Endodermal cell (in vitro differentiated cells): Measurements from ENCODE around the gene NINJ1. TPM values are rescaled to one million over a fixed set of nuclear protein-coding genes. Genes with fewer than 3 reads are reported as not detected.

Source experiments
- DNase-seq: peaks from one replicate; pipeline ENCODE4 v3.0.0-alpha.2; 2017
- H3K27ac ChIP-seq: 2 replicates; pipeline ENCODE4 v1.5.1; 2013; ENCODE audit warnings: mild to moderate bottlenecking, low read depth, low read length, moderate library complexity
- H3K27me3 ChIP-seq: 2 replicates; pipeline ENCODE4 v1.6.1; 2013; ENCODE audit warnings: mild to moderate bottlenecking, low read length, moderate library complexity; ENCODE audit not compliant: insufficient read depth, control insufficient read depth, poor library complexity, severe bottlenecking
- H3K36me3 ChIP-seq: 2 replicates; pipeline ENCODE4 v1.7.0; 2013; ENCODE audit warnings: mild to moderate bottlenecking, low read length, moderate library complexity; ENCODE audit not compliant: control insufficient read depth, insufficient read depth
- H3K4me1 ChIP-seq: one replicate; pipeline ENCODE4 v1.7.0; 2013; ENCODE audit warnings: low read length; ENCODE audit not compliant: control insufficient read depth, insufficient read depth
- H3K4me3 ChIP-seq: 2 replicates; pipeline ENCODE4 v1.5.1; 2013; ENCODE audit warnings: mild to moderate bottlenecking, low read length, moderate library complexity
- H3K9ac ChIP-seq: 2 replicates; pipeline ENCODE4 v1.6.1; 2013; ENCODE audit warnings: mild to moderate bottlenecking, low read length, moderate library complexity; ENCODE audit not compliant: poor library complexity, severe bottlenecking; ENCODE audit errors: extremely low read depth
- H3K9me3 ChIP-seq: 2 replicates; pipeline ENCODE4 v1.6.1; 2013; ENCODE audit warnings: mild to moderate bottlenecking, low read length, moderate library complexity; ENCODE audit not compliant: control insufficient read depth
- H3K27ac Mint-ChIP-seq: 2 replicates; pipeline ENCODE4 v1.8.0; 2020; ENCODE audit warnings: mixed read lengths
- H3K27me3 Mint-ChIP-seq: 2 replicates; pipeline ENCODE4 v1.8.0; 2021; ENCODE audit warnings: mild to moderate bottlenecking, mixed read lengths; ENCODE audit not compliant: insufficient read depth
- H3K36me3 Mint-ChIP-seq: 2 replicates; pipeline ENCODE4 v1.8.0; 2020; ENCODE audit warnings: low read depth, mixed read lengths
- H3K4me1 Mint-ChIP-seq: 2 replicates; pipeline ENCODE4 v1.8.0; 2020; ENCODE audit warnings: mixed read lengths
- H3K4me3 Mint-ChIP-seq: 2 replicates; pipeline ENCODE4 v1.8.0; 2020; ENCODE audit warnings: mild to moderate bottlenecking, moderate library complexity, mixed read lengths
- H3K9me3 Mint-ChIP-seq: 2 replicates; pipeline ENCODE4 v1.8.0; 2020; ENCODE audit warnings: mild to moderate bottlenecking, mixed read lengths
- CTCF ChIP-seq: fragments of 200-600 bp; sonication (generic); conservative IDR thresholded peaks from 2 replicates; pipeline ENCODE4 v1.5.0; 2021; ENCODE audit warnings: antibody characterized with exemption, mild to moderate bottlenecking
- WGBS, 2 experiments: methylation state at CpG; one replicate each; pipeline versions ENCODE4 v1.1.5 to v1.1.7; 2013; ENCODE audit warnings: missing lambda C conversion rate in 2 of 2, mixed read lengths in 1 of 2; ENCODE audit not compliant: insufficient coverage in 1 of 2, insufficient read length in 1 of 2; 5-methylcytosine and 5-hydroxymethylcytosine counted together
- total RNA-seq, 2 donors: library from RNA; stranded (reverse); fragmentation: NEBNext Ultra II Directional in 1 of 2; extraction: Animal tissue kit (Norgen Biotek cat#: 25700) in 1 of 2; gene quantifications; 2 replicates in 1 of 2; 3 replicates in 1 of 2; pipeline ENCODE4 v1.2.1, GENCODE V29; 2021

Gene NINJ1
- total RNA-seq, 2 donors from 2014 or later = 24.2 to 32.0 TPM

GRCh38 chr9:93155716-93156474, 21.8 kb upstream of the NINJ1 start:
- H3K4me3 ChIP-seq = no peak overlapping the region
- Mint-ChIP-seq H3K9me3 (no peaks in the 10 kb centered on the region), H3K36me3 (no peaks in the 10 kb centered on the region), H3K4me1 (peaks cover 6% of the 10 kb centered on the region), H3K27me3 (no peaks in the 10 kb centered on the region), H3K27ac (no peak overlapping the region), H3K4me3 (no peak overlapping the region)
- no peaks in the 10 kb centered on the region for H3K4me1 ChIP-seq
- DNase-seq = no peak
- TF ChIP-seq CTCF = no peak
- H3K27me3 ChIP-seq = no peaks in the 10 kb centered on the region
- no peaks in the 10 kb centered on the region for H3K36me3 ChIP-seq
- 90 to 95% methylated on average over 16 of the region's 16 CpGs for WGBS, 2 experiments
- H3K9me3 ChIP-seq = no peaks in the 10 kb centered on the region
- H3K27ac ChIP-seq = no peak overlapping the region
- H3K9ac ChIP-seq = no peak overlapping the region

DNA sequence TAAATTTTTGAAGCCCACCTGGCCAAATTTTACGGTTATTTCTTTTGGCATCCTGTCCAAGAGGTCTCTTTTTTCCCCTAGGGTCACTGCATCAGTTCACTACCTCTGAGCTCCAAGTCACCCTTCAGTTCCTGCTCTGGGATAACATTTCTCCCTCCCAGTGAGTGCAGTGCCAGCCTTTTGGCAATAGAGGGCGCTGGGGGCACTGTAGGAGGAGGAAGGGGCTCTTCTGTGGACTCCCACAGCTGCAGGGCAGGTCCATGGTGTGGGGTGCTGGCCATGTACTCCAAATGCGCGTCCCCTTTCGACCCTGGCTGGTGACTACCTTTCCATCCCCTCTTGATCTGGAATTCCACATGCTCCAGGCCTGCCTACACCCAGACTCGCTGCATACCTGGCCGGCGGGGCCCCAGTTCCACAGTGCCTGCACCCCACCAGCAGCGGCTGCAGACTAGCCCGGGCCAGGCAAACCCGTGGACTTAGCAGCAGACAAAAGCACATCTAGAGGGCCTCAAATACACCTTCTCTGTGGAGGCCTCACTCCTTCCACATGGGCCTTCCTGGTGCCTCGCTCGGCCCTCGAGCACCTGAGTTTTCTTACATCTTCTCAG, 20.3 kb upstream of the NINJ1 start:
- Histone ChIP-seq H3K9me3 (no peaks in the 10 kb centered on the region), H3K27ac (no peak overlapping the region), H3K27me3 (no peaks in the 10 kb centered on the region), H3K4me3 (no peak overlapping the region), H3K4me1 (no peaks in the 10 kb centered on the region), H3K36me3 (no peaks in the 10 kb centered on the region), H3K9ac (no peak overlapping the region)
- no peak overlapping the region for H3K27ac Mint-ChIP-seq
- no peaks in the 10 kb centered on the region for H3K9me3 Mint-ChIP-seq
- no peaks in the 10 kb centered on the region for H3K27me3 Mint-ChIP-seq
- H3K4me1 Mint-ChIP-seq = peaks cover 2% of the 10 kb centered on the region
- H3K36me3 Mint-ChIP-seq = no peaks in the 10 kb centered on the region
- 70 to 77% methylated on average over 6 to 14 of the region's 14 CpGs for WGBS, 2 experiments
- TF ChIP-seq CTCF = peak; percentile 94
- H3K4me3 Mint-ChIP-seq = no peak overlapping the region
- peak; percentile 93 for DNase-seq

- H3K27me3 ChIP-seq = no peaks in the 10 kb centered on the region
- Mint-ChIP-seq H3K4me1 (peaks cover 1% of the 10 kb centered on the region), H3K4me3 (no peak overlapping the region), H3K36me3 (no peaks in the 10 kb centered on the region), H3K27me3 (no peaks in the 10 kb centered on the region), H3K9me3 (peaks cover 2% of the 10 kb centered on the region), H3K27ac (no peak overlapping the region)
- 86 to 91% methylated on average over 9 to 10 of the region's 10 CpGs for WGBS, 2 experiments
- no peak overlapping the region for H3K9ac ChIP-seq
- no peaks in the 10 kb centered on the region for H3K9me3 ChIP-seq
- H3K4me1 ChIP-seq = no peaks in the 10 kb centered on the region
- H3K4me3 ChIP-seq = no peak overlapping the region
- peak; percentile 64 for DNase-seq
- H3K36me3 ChIP-seq = no peaks in the 10 kb centered on the region
- TF ChIP-seq CTCF = no peak
- no peak overlapping the region for H3K27ac ChIP-seq
Observed at GRCh38 chr9:93151097-93151784, 17.2 kb upstream of the NINJ1 start.
